ENCODE measurements around the gene DCHS2. TPM values are rescaled to one million over a fixed set of nuclear protein-coding genes. Genes with fewer than 3 reads are reported as not detected.

DCHS2 gene, protein sequence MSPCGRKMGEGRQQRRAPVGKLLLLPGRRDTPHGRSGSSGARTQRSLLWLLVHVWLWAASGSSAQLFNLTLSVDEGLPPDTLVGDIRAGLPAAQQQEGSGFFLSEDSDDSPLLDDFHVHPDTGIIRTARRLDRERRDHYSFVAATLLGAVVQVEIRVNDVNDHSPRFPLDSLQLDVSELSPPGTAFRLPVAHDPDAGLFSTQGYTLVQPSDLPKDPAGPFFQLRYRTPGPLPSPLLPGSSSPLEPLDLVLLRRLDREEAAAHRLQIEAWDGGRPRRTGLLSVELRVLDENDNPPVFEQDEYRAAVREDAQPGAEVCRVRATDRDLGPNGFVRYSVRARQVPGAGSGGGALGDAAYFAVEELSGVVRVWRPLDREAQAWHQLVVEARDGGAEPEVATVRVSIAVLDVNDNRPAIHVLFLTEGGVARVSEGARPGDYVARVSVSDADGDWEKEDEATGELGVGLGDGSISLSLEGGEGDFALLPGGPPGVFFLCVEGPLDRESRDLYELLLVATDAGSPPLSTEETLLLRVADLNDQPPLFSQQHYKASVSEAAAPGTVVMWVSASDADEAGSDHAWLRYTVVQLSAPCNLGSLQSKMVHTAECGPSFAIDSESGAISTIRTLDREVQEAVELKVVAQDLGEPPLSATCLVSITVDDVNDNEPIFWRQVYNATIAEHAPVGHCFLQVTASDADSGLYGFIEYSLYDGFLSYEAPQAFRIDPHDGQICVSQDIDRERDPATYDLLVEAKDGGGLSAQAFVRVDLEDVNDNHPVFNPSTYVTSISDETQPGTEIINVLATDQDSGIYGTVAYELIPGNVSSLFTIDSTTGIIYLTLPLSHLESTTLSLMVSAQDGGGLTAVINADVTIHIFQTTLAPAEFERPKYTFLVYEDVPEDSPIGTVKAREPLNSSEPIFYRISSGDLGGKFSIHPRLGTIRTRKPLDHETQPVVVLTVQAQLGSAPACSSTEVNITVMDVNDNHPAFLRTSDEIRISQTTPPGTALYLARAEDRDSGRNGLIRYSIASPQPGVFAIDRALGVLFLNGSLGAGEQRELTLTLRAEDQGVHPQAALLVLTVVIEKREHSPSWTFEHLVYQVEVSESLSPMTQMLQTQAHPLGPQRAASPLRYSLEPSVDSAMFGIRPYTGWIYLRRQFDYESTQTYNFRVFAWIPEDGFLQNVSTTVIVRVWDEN (N-terminal part only)
- 0.41 TPM for polyA plus RNA-seq (2012; ENCODE audit: insufficient read depth, insufficient read length)

GRCh38 chr4:154491341-154492271 lies at the start of gene DCHS2:
Gene DCHS2 (minus strand): TSS chr4:154491799. CDS start chr4:154491355, 444 bp downstream.
- H3K4me3 ChIP-seq (ENCODE audit: low read length) = peak within 1 kb of the TSS; percentile 16; the same call in 1 of the 2 replicates
- peak; percentile 3 for DNase-seq (ENCODE audit: low read depth, low spot score)

- H3K4me3 ChIP-seq (ENCODE audit: low read length) = no peak overlapping the region
- no peak for DNase-seq (ENCODE audit: low read depth, low spot score)
These were observed 42.7 kb upstream of the DCHS2 start for GRCh38 chr4:154534296-154534695.

DNA sequence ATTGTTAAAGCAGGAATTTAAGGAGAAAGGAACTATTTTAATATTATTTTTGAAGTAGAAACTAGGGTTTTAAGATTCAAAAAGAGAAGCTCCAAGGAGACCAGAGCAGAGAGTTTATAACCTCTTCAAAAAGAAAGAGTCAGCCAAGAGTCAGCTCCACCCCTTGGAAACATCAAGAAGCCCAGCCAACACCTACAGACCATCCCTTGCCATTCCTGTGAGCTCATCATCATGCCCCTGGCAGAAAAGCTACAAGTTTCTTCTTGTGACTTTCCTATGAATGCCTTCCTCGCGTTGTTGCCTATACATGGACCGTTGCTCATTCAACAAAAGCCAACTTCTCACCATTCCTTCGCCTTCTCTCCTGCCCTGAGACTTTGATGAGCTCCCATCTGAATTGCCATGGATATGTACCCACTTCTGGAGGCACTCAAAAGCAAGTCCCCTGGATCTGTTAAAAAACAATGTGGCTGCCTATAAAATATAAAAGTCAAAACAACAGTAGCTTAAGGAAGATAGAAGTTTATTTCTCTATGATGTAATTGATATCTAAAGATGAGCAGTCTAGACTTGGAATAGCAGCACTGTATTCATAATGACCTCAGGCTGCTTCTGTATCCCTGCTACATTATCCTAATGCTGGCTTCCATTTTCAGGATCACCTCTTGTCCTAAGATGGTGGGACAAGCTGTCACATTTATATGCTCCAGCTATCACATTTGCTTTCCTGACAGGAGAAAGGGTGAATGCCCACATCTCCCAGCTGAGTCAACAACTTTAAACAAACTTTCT lies 38.3 kb upstream of the DCHS2 start:
- no peak overlapping the region for H3K4me3 ChIP-seq (ENCODE audit: low read length)
- no peak for DNase-seq (ENCODE audit: low read depth, low spot score)

GRCh38 chr4:154528869-154529268 lies 37.3 kb upstream of the DCHS2 start:
- DNase-seq (ENCODE audit: low read depth, low spot score) = no peak
- no peak overlapping the region for H3K4me3 ChIP-seq (ENCODE audit: low read length)

DNA sequence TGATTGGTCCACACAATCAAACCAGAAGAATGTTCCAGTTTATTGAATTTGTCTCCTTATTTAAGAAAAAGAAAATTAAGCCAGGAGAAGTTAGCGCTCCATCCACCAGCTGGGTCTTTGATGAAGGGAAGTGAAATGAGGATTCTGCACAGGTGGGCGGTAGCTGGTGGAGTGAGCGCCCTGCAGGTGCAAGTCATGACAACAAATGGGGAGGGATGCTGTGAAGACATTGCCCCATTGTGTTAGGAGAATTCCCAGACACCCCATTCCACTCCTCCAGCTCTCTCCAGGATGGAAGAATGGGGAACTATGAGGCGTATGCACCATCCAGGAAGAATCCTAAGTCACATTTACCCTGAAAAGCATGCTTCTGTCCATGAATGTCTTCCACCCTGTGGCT lies 35.7 kb upstream of the DCHS2 start:
- DNase-seq (ENCODE audit: low read depth, low spot score) = no peak
- H3K4me3 ChIP-seq (ENCODE audit: low read length) = no peak overlapping the region

DNA sequence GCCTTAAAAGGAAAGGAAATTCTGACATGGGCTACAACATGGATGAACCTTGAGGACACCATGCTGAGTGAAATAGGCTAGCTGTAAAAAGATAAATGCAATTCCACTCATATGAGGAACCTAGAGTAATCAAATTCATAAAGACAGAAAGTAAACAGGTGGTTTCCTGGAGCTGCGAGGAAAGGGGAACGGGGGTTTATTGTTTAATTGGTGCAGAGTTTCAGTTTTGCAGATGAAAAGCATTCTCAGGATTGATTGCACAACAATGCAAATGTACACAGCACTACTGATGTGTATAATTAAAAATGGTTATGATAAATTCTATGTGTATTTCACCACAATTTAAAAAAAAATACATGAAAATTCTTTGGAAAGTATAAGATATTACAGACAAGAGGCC lies 34.6 kb upstream of the DCHS2 start:
- no peak for DNase-seq (ENCODE audit: low read depth, low spot score)
- no peak overlapping the region for H3K4me3 ChIP-seq (ENCODE audit: low read length)

DNA sequence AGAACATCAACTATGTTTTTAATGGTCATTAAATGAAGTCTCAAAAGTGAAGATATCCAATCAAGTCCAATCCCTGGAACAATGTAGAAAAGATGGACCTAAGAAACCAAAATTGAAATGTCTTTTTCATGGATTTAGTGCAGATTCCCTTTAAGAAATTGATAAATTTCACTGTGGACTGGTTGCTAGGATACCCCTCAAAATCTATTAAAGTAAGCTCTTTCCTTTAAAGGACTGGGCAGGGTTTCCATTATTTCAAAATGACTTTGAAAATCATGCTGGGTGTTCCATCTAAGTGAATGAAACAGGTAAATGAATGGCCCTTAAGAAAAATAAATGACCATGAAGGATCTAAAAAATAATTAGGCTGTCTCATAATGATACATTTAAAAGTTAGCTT lies 30.0 kb upstream of the DCHS2 start:
- no peak for DNase-seq (ENCODE audit: low read depth, low spot score)
- no peak overlapping the region for H3K4me3 ChIP-seq (ENCODE audit: low read length)

DNA sequence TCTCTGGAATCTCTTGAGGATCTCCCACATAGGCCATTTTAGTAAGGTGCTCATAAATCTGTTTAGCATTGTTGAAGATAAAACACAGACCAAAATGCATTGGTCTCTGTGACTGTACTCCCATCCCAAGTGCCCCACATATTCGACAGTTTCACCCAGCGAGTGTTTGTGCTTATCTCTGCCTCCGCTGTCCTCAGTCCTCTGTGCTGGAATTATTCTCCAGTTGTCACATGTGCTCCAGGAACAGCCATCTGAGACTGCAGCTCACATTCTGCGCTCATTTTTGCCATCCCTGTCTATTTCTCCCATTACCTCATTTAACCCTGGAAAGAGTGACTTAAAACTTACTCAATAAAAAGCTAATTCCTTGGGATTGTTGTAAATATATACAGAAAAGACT lies 27.6 kb upstream of the DCHS2 start:
- DNase-seq (ENCODE audit: low read depth, low spot score) = no peak
- H3K4me3 ChIP-seq (ENCODE audit: low read length) = no peak overlapping the region

DNA sequence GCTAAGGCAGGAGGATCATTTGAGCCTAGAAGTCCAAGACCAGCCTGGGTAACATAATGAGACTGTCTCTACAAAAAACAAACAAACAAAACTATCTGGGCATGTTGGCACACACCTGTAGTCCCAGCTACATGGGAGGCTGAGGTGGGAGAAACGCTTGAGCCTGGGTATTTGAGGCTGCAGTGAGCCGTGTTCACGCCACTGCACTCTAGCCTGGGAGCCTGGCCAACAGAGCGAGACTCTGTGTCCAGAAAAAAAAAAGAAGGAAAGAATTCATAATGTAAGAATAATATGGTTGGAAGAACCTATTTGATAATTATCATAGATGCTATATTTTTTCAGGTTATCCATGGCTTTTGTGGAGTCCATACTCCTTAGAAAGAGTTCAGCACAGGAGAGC lies 26.0 kb upstream of the DCHS2 start:
- H3K4me3 ChIP-seq (ENCODE audit: low read length) = no peak overlapping the region
- no peak for DNase-seq (ENCODE audit: low read depth, low spot score)

GRCh38 chr4:154516318-154517029 lies 24.9 kb upstream of the DCHS2 start:
- DNase-seq (ENCODE audit: low read depth, low spot score) = no peak
- H3K4me3 ChIP-seq (ENCODE audit: low read length) = no peak overlapping the region

GRCh38 chr4:154511981-154512380 lies 20.4 kb upstream of the DCHS2 start:
- DNase-seq (ENCODE audit: low read depth, low spot score) = no peak

GRCh38 chr4:154511548-154511947 lies 19.9 kb upstream of the DCHS2 start:
- no peak overlapping the region for H3K4me3 ChIP-seq (ENCODE audit: low read length)
- no peak for DNase-seq (ENCODE audit: low read depth, low spot score)

More at GRCh38 chr4:154511981-154512380, 20.4 kb upstream of the DCHS2 start:
- no peak overlapping the region for H3K4me3 ChIP-seq (ENCODE audit: low read length)

DNA sequence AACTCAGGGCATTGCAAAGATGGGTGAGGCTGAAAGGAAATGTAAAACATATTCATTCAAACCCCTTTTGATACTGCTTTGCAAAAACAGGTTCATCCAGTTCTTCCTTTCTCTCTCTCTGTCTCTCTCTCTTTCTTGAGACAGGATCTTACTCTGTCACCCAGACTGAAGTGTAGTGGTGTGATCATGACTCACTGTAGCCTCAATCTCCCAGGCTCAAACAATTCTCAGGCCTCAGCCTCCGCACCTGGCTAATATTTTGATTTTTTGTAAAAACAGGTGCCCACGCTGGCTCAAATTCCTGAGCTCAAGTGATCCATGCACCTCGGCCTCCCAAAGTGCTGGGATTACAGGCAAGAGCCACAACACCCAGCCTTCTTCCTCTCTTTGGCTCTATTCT lies 15.6 kb upstream of the DCHS2 start:
- H3K4me3 ChIP-seq (ENCODE audit: low read length) = no peak overlapping the region
- DNase-seq (ENCODE audit: low read depth, low spot score) = no peak

DNA sequence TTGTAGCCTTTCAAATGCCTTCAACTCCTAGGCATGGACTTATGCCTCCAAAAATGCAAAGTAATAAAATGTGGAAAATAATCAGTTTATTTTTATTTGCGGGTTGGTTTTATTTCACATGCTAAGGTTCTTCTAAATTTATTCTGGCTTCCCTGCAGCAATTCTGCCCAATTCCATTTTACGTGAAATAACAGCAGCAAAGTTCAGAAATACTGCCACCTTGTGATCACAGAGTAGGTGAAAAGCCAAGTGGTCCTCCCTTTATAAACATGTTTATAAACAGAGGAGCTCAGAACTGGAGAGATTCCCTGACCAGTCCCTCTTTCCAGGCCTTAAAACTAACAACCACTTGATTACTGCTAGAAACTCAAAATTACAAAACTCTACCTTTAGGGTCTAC lies 14.7 kb upstream of the DCHS2 start:
- DNase-seq (ENCODE audit: low read depth, low spot score) = peak; percentile 11

DNA sequence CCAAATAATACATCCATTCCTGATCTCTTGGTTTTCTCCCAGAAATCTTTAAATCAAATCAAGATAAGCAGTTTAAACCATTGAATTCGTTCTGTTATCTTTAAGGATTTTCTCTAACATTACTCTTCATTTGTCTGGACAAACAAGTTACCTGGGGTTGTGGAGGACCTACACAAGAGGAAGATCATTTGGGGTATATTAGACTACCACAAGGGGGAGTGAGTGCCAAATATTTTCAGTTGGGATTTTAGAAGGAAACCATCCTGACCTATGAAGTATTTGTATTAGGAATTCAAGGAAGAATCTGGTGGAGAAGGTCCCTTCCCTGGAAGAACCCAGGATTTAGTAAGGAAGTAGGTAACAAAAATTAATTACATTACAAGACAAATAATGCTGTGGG lies 12.0 kb upstream of the DCHS2 start:
- no peak overlapping the region for H3K4me3 ChIP-seq (ENCODE audit: low read length)
- DNase-seq (ENCODE audit: low read depth, low spot score) = peak; percentile 7

More for the DNA sequence above, 14.7 kb upstream of the DCHS2 start:
- no peak overlapping the region for H3K4me3 ChIP-seq (ENCODE audit: low read length)

GRCh38 chr4:154502111-154502510 lies 10.5 kb upstream of the DCHS2 start:
- DNase-seq (ENCODE audit: low read depth, low spot score) = no peak
- H3K4me3 ChIP-seq (ENCODE audit: low read length) = no peak overlapping the region

DNA sequence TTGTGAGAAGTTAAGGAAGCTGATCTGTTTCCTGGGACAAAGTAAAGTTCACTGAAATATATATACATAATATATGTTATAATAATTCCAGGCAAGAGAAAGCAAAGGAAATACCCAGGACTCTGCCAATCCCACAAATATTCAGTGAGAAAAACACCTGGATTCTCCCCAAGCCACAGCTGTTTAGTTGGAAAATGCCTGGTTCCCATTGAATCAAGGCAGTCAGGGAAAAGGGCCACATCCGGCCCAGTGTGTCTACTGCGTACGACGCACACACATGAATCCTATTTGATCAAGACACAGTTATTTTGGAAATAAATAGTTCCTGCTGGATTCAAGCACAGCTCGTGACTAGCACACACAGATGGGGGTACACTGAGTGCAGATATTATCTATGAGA lies 6.3 kb upstream of the DCHS2 start:
- no peak for DNase-seq (ENCODE audit: low read depth, low spot score)
- H3K4me3 ChIP-seq (ENCODE audit: low read length) = no peak overlapping the region

All from Jurkat, Clone E6-1 (cell line).